ENCODE results near the gene DHX35.

- TF ChIP-seq, protein P1, sequence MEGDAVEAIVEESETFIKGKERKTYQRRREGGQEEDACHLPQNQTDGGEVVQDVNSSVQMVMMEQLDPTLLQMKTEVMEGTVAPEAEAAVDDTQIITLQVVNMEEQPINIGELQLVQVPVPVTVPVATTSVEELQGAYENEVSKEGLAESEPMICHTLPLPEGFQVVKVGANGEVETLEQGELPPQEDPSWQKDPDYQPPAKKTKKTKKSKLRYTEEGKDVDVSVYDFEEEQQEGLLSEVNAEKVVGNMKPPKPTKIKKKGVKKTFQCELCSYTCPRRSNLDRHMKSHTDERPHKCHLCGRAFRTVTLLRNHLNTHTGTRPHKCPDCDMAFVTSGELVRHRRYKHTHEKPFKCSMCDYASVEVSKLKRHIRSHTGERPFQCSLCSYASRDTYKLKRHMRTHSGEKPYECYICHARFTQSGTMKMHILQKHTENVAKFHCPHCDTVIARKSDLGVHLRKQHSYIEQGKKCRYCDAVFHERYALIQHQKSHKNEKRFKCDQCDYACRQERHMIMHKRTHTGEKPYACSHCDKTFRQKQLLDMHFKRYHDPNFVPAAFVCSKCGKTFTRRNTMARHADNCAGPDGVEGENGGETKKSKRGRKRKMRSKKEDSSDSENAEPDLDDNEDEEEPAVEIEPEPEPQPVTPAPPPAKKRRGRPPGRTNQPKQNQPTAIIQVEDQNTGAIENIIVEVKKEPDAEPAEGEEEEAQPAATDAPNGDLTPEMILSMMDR (IDR thresholded peaks at IDR 0.05): no peak
- TF ChIP-seq POLR2A (IDR thresholded peaks at IDR 0.05): no peak
These were observed 27.6 kb upstream of the DHX35 start for GRCh38 chr20:38934530-38934929.
